Measurements from ENCODE around the gene TCF19.
"Not testable (repeated sequence)": the region's sequence is repeated elsewhere in the genome, so short reads cannot be mapped to it uniquely, and the experiment has no call there.

TCF19 gene

DNA sequence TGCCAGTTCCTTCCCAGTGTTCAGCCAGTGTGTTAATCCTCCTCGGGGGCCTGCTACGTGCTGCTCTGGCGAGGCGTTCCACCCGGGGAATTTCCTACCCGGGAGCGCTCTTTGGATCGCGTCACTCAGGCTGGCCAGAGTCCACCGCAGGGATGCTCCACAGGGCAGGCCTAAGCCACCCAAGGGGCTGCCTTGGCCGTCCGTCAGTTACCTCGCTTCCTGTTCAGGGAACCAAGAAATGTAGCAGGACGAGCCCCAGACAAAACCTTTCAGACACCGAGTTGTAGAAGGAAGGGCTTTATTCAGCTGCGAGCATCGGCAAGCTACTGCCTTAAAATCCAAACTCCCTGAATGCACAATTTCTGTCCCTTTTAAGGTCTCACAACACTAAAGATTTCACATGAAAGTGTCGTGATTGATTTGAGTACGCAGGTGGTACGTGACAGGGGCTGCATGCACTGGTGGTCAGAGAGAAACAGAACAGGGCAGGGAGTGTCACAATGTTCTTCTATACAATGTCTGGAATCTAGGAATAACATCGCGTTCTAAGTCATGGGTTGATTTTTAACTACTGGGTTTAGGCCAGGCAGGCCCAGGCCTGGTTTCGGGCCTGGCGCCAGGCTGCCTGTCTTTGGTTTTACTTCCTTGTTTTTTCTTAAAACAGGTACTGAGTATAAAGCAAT, 27.8 kb downstream of the TCF19 start:
- no peak for DNase-seq

DNA sequence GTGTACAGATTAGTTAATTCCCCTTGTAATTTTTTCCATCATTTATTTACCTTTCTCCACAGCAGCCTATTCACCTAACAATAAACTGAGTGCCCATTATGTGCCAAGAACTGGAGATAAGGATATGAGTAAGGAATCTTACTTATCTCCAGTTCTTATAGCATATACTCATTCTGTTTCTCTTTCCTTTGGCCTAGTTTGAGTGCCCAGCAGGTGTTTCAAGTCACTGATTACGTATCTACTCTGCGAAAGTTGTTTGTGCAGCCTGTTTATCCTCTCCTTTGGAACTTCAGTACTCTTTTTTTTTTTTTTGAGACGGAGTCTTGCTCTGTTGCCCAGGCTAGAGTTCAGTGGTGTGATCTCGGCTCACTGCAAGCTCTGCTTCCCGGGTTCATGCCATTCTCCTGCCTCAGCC, 29.4 kb downstream of the TCF19 start:
- DNase-seq, result no peak

DNA sequence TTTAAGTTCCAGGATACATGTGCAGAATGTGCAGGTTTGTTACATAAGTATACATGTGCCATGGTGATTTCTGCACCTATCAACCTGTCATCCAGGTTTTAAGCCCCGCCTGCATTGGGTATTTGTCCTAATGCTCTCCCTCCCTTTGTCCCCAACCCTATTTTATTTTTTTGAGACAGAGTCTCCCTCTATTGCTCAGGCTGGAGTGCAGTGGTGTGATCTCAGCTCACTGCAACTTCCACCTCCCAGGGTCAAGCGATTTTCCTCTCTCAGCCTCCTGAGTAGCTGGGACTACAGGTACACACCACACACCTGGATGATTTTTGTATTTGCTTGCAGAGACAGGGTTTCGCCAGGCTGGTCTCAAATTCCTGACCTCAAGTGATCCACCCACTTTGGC, 30.8 kb downstream of the TCF19 start:
- not testable (repeated sequence) for DNase-seq

DNA sequence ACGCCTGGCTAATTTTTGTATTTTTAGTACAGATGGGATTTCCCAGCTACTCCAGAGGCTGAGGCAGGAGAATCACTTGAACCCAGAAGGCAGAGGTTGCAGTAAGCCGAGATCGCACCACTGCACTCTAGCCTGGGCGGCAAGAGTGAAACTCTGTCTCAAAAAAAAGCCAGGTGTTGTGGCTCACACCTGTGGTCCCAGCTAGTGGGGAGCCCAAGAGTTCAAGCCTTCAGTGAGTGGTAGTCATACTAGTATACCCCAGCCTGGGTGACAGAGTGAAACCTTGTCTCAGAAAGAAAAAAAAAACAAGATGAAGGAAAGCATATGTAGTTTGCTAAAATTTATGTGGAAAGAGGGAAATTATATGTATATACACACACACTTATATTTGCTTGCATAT, 32.1 kb downstream of the TCF19 start:
- no peak for DNase-seq

DNA sequence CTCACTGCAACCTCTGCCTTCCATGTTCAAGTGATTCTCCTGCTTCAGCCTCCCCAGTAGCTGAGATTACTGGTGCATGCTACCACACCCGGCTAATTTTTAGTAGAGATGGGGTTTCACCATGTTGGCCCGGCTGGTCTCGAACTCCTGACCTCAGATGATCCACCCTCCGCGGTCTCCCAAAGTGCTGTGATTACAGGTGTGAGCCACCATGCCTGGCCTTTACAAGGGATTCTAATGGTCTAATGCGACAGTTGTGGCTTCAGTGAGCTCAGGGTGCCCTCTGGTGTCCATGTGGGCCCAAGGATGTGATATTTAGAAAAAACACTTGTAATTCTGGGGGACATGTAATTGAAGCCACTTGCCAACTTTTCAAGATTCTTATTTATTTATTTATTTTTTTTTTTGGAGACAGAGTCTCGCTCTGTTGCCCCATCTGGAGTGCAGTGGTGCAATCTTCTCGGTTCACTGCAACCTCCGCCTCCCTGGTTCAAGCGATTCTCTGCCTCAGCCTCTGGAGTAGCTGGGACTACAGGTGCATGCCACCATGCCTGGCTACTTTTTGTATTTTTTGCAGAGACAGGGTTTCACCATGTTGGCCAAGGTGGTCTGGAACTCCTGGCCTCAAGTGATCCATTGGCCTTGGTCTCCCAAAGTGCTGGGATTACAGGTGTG, 34.2 kb downstream of the TCF19 start:
- peak; percentile 69 for DNase-seq

DNA sequence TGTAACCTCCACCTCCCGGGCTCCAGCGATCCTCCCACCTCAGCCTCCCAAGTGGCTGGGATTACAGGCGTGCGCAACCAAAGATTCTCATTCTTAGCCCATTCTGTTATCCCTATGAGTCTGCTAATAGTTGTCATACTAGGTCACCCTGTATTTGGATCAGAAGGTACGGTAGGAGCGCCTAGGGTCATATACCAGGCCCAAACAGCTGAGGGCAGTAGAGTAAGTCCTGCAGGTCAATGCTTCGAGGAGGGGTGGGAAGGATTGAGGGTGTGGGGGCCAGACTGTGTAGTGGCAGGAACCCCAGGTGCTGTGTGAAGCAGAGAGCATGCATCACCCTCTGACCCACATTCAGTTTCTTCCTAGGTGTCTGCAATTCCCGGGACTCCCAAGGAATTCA, 34.8 kb downstream of the TCF19 start:
- DNase-seq, result no peak

DNA sequence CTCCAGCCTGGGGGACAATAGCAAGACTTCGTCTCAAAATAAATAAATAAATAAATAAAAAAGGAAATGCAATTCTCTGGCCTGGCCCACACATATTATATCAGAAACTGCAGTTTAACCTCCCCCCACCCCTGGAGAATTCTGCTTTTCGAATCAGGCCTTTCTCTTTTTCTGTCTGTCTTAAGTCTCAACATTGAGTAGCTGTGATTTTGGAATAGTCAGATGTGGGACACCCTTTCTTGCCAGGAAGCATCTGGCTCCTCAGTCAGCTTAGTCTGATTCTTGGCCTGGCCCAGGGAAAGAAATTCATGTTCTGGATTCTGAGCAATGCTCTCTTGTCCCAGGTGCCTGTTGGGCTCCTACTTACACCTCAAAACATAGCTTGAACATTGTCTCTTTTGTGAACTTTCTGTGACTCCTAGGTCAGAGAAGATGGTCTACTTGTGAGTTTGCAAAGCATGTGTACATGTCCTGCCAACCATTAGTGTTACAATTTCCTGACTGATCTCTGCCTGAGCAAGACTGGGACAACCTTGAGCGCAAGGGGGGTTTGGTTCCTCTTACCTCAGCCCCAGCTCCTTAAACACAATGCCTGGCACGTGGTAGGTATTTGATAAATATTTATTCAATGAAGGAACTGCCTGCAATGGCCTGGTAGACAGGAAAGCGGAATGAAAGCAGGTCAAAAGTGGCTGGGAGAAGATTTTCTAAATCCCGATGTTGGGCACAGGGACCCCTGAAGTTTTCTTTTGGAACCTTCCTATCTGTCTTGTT, 35.9 kb downstream of the TCF19 start:
- DNase-seq, result no peak

DNA sequence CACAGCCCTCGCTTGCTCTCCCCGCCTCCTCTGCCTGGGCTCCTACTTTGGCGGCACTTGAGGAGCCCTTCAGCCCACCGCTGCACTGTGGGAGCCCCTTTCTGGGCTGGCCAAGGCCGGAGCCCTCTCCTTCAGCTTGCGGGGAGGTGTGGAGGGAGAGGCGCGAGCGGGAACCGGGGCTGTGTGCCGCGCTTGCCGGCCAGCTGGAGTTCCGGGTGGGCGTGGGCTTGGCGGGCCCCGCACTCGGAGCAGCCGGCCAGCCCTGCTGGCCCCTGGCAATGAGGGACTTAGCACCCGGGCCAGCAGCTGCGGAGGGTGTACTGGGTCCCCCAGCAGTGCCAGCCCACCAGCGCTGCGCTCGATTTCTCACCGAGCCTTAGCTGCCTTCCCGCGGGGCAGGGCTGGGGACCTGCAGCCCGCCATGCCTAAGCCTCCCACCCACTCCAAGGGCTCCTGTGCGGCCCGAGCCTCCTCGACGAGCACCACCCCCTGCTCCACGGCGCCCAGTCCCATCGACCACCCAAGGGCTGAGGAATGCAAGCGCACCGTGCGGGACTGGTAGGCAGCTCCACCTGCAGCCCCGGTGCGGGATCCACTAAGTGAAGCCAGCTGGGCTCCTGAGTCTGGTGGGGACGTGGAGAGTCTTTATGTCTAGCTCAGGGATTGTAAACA, 37.1 kb downstream of the TCF19 start:
- not testable (repeated sequence) for DNase-seq

DNA sequence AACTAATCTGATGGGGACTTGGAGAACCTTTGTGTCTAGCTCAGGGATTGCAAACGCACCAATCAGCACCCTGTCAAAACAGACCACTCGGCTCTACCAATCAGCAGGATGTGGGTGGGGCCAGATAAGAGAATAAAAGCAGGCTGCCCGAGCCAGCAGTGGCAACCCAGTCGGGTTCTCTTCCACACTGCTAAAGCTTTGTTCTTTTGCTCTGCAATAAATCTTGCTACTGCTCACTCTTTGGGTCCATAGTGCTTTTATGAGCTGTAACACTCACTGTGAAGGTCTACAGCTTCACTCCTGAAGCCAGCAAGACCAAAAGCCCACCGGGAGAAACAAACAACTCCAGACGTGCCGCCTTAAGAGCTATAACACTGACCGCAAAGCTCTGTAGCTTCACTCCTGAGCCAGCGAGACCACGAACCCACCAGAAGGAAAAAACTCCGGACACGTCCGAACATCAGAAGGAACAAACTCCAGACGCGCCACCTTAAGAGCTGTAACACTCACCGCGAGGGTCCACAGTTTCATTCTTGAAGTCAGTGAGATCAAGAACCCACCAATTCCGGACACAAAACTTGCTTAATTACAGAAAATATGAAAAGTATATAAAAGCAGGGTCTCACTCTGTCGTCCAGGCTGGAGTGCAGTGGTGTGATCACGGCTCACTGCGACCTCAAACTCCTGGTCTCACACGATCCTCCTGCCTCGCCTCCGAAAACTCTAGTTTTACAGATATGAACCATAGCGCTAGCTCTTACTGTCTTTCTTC, 38.0 kb downstream of the TCF19 start:
- not testable (repeated sequence) for DNase-seq

DNA sequence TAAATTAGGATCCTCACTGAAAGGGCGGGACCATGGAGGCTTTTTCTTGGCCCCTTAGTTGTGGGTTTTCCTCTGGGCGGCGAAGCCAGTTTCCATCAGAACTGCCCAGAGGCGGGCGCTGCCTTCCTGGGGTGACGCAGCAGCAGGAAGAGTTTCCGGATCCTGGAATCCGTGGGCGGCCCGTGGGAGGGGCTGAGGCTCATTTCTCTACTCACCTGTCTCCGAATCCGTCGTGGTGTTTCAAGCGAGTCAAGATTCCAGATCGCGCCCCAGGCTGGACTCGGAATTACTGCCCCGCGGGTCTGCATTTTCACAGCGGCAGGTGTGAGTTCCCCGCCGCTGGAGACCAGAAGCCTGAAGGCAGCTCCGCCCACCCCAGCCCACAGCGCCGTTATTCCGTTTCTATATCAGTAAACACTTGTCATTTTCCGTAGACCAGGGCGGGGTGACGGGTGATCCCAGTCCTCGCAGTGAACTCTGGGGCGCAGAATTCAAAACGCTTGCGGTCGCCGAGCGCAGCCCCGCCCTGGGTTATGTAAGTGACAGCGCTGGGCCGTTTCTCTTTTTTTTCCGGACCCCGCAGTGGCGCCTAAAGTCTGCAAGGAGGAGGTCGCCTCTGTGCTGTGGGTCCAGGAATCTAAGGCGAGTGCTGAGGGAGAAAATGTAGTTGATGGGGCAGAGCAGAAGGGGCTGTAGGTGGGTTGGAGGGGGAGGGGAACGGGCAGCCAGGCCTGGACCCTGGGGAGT, 39.3 kb downstream of the TCF19 start:
- DNase-seq, result peak; percentile 82

DNA sequence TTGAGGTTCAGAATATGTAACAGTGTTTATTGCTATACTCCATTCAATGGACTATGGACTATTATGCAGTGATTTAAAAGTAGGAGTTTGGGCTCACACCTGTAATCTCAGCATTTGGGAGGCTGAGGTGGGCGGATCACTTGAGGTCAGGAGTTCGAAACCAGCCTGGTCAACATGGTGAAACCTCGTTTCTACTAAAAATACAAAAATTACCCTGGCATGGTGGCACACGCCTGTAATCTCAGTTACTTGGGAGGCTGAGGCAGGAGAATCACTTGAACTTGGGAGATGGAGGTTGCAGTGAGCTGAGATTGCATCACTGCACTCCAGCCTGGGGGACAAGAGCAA, 40.7 kb downstream of the TCF19 start:
- DNase-seq, result not testable (repeated sequence)

DNA sequence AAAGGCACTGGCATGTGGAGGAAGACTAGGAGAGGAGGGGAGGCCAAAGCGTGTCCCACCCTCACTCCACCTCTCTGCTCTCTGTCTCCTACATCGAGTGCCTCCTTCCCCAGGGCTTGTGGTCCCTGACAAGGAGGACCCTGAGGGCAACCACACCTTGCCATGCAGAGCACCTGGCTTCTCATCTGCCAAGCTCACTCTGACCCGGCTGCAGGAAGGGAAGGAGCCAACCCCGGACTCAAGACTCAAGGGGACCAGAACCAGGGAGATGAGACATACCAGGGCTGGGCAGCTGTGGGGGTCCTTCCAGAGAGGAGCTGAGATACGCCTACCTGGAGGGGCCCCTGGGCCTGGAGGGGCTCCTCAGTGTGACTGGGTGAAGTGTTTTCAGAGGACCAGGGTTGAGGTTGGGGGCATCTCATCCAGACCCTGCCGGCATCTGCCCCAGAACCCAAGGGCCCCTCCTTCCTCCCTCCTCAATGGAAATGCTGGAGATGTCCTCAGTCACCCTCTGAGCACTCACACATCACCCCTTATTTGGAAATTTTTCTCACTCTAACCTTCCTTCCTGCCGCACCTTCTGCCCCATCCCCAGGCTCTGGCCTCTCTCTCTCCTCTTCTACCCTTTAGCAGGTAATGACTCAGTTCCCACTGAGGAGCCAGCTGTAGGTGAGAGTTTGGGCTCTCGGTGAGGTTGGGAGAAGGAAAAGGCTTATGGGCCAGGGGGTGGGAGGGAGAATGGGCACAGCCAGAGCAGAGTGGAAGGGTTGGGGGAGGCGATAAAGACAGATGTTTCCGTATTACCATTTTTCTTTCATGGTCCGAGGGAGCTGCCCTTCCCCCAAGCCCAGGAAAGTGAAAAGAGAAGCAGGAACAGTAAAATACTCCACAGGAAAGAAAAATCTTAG, 44.1 kb downstream of the TCF19 start:
- DNase-seq, result no peak

DNA sequence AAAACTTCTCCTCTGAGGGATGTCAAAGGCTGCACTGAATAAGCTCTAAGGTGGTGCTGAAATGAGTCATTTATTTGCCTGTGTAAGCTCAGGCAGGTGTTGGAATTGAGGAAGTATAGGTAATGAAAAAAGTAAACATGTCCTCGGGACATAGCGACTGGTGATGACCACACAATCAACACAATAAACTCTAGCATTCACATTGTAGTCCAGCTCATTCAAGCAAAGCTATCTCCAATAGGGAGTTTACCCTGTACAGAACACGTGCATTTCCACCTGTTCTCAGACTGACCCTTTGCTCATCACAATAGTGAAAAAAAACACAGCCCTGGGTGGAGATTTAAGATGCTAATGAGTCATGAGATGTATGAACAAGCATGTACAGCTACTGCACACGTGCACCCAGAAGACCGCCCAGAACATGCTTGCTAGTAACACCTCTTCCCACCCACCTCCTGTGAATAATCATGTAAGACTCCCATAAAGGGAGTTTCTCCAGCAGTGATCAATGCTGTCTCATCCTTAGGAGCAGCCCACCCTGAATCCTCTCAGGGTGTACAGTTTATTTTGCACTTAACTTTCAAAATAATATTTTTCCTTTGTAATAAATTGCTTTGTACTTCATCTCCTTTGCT, 45.1 kb downstream of the TCF19 start:
- no peak for DNase-seq

DNA sequence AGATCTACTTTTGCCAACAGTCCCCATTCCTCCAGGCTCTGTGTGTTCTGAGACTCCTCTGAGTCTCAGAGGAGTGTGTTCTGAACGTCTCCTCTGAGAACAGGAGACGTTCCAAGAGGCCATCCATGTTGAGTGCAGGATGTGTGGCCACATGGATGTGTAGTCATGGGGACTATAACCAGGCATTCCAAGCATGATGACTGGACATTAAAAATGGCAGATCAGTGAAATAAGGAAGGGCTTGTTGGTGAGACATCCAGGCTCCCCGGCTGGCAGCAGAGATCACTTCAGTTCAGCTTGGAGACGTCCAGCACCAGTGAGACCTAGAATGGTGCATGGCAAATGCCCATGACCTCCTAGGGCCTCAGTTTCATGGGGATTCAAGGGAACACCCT, 46.4 kb downstream of the TCF19 start:
- no peak for DNase-seq

DNA sequence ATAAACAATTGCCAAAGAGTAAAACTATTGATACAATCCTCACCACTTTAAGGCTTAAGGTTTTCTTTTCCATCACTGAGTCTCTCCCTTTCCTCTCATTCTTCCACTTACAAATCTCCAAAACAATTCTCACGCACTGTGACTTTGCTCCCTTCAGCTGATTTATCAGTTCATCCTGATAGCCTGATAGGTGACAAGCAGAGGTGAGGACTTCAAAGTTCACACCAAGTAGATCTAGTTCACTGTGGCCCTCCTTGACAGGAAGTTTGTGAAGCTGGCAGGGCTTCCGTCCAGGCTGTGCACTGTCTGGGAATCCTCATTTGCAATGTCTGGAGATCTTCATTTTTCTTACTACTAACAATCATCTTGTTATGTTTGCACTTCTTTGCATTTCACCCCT, 47.2 kb downstream of the TCF19 start:
- DNase-seq, result no peak

DNA sequence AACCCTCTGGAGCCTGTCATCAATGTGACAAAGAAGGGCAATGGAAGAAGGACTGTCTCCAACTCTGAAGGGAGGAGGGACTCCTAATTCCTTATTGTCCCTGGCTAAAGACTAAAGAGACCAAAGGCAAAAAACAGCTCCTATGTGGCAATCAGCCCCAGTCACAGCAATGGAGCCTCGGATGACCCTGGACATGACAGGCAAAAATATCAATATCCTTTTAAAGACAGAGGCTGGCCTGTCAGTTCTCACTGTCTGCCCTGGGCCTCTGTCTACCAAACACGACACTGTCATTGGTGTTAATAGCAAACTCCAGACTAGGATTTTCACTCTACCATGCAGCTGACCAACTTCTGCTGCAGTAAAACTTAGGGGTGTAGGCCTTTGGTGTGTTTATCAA, 50.1 kb downstream of the TCF19 start:
- DNase-seq, result no peak

DNA sequence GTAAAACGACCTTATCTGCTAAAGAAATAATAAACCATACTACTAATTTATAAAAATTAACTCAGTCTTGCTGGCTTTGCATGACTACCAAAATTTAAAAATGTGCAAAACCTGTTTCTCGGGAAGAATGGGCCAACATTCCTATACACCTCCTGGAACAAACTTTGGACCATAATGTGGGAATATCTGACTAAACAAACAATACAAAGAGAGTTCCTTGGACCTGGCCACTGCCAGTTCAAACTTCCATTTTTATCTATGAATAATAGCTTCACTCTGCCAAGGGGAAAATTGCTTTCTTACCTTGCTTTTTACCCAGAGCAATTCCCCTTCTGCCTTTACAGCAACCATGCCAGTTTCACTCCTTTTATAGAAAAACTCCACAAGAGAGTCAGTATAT, 50.7 kb downstream of the TCF19 start:
- DNase-seq, result no peak

DNA sequence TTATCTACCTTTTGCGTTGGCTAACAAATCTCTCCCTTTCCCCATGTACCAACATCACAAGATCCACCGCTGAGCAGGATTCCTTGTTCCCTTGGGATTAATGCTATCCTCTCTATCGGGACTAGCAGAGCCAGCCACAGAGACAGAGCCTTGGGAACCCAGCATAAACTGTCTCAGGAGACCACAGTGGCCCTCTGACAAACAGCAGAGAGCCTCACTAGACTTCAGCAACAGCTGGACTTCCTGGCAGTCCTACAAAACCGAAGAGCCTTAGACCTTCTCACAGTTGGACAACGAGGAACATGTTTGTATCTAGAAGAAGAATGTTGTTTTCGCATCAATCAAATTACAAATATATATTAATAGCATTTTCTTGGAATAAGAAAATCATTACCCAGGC, 51.7 kb downstream of the TCF19 start:
- DNase-seq, result no peak

DNA sequence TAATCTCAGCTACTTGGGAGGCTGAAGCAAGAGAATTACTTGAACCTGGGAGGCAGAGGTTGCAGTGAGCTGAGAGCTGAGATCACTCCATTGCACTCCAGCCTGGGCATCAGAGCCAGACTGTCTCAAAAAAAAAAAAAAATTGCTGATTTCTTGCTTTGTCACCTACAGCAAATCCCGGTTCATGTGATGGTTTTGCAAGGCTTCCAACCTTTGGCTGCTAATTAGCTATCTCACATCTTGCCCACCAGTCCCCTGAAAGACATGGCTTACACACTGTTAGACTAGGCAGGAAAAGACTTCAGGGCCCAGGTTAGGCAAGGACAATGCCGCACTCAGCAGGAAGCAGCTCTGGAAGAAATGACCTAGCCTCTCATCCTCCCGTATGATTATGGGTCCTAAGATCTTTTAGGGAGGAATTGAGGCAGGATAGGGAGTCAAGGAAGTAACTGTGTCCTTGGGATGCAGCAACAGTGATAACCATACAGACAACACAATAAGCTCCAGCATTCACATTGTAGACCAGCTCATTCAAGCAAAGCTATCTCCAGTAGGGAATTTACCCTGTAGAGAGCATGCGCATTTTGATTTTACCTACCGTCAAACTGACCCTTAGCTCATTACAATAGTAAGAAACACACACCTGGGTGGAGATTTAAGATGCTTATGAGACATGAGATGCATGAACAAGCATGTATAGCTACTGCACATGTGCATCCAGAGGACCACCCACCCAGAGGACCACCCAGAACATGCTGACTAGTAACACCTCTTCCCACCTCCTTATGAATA, 52.5 kb downstream of the TCF19 start:
- no peak for DNase-seq
